Natural killer cell treated with Interleukin-12 subunit alpha and Interleukin-12 subunit beta and Interleukin-15 and Interleukin-18, amount 100 ng/mL, for 72 hours (primary cell): ENCODE results near the gene KIF27. TPM values are rescaled to one million over a fixed set of nuclear protein-coding genes. Genes with fewer than 3 reads are reported as not detected.
"Not testable (repeated sequence)": the region's sequence is repeated elsewhere in the genome, so short reads cannot be mapped to it uniquely, and the experiment has no call there.

Experiments
- ATAC-seq, 2 donors: fragments of 150-1000 bp; cut with Tn5 transposase in 1 of 2; sonication (Bioruptor Pico), chemical (Tn5 transposase) in 1 of 2; 2 replicates each; pipeline ENCODE4 v1.10.0; 2021
- DNase-seq: peaks from one replicate; pipeline ENCODE4 v3.0.0; 2022; ENCODE audit warnings: low spot score
- H3K27ac Mint-ChIP-seq, 2 donors: 1 replicate in 1 of 2; 2 replicates in 1 of 2; pipeline ENCODE4 v1.8.0; 2022; ENCODE audit warnings: mixed read lengths in 2 of 2, mild to moderate bottlenecking in 1 of 2, moderate library complexity in 1 of 2
- H3K27me3 Mint-ChIP-seq, 2 donors: 1 replicate in 1 of 2; 2 replicates in 1 of 2; pipeline ENCODE4 v1.8.0; 2022; ENCODE audit warnings: mixed read lengths in 2 of 2
- H3K36me3 Mint-ChIP-seq: one replicate; pipeline ENCODE4 v1.8.0; 2022; ENCODE audit warnings: mixed read lengths
- H3K4me1 Mint-ChIP-seq, 2 donors: 1 replicate in 1 of 2; 2 replicates in 1 of 2; pipeline ENCODE4 v1.8.0; 2022; ENCODE audit warnings: low read depth in 2 of 2, mixed read lengths in 2 of 2, mild to moderate bottlenecking in 1 of 2
- H3K4me3 Mint-ChIP-seq: one replicate; pipeline ENCODE4 v1.8.0; 2022; ENCODE audit warnings: mixed read lengths
- H3K9me3 Mint-ChIP-seq: 2 replicates; pipeline ENCODE4 v1.8.0; 2022; ENCODE audit warnings: mixed read lengths
- total RNA-seq, 2 donors: library from RNA; stranded (reverse); gene quantifications; one replicate each; pipeline ENCODE4 v1.2.3, GENCODE V29; 2022

The KIF27 gene
- total RNA-seq, 2 donors from 2014 or later, result 2.6 to 4.0 TPM

DNA sequence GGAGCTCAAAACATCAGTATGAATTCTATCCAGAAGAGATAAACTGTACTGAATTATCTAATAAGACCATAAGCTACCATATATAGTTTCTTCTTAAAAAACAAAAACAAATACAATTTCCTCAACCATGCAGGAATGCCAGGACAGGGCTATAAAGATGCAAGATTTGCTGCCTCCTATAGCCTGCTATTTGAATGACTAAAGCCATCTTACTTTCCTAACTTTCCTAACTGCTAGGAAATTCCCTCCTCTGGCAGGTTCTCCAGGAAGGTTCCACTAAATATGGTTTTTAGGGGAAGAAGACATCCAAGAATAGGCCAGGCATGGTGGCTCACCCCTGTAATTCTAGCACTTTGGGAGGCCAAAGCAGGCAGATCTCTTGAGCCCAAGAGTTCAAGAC lies 15.1 kb downstream of the KIF27 start:
- H3K36me3 Mint-ChIP-seq, result no peaks in the 10 kb centered on the region
- H3K9me3 Mint-ChIP-seq, result no peaks in the 10 kb centered on the region
- H3K4me1 Mint-ChIP-seq, result no peaks in the 10 kb centered on the region
- ATAC-seq (no peak), DNase-seq (no peak)
- no peak overlapping the region for H3K27ac Mint-ChIP-seq
- no peaks in the 10 kb centered on the region for H3K27me3 Mint-ChIP-seq
- H3K4me3 Mint-ChIP-seq, result no peak overlapping the region

DNA sequence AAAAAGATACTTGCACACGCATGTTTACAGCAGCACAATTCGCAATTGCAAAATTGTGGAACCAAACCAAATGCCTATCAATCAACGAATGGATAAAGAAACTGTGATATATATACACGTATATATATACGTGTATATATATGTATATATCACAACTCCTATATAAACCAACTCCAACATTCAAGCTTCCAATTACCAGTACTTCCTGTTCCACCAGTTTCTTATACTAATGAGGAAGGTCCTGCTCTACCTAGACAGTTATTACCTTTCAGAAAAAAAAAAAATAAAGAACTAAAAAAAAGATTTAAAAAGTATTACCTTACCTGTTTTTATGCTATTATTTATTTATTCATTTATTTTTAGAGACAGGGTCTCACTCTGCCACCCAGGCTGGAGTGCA lies 20.6 kb downstream of the KIF27 start:
- ATAC-seq, H3K4me3 Mint-ChIP-seq: not testable (repeated sequence)

DNA sequence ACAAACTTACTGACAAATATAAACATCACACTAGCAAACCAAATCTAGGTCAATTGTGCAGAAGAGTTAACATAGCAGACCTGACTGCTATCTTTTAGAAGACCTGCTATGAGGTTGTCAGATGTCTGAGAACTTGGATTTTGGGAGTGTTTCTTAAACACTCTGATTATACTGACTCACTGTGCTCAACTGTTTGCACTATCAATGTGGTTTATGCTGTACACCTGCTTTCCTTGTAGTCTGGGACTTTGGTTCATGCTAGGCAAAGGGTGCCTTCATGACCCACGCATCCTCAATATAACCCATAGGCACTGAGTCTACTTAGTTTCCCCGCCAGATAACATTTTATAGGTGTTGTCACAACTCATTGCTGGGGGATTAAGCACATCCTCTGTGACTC lies 26.9 kb downstream of the KIF27 start:
- DNase-seq, H3K27ac Mint-ChIP-seq, H3K4me3 Mint-ChIP-seq, H3K36me3 Mint-ChIP-seq, H3K27me3 Mint-ChIP-seq, H3K4me1 Mint-ChIP-seq, H3K9me3 Mint-ChIP-seq, ATAC-seq: not testable (repeated sequence)

More for the DNA sequence above, 20.6 kb downstream of the KIF27 start:
- H3K9me3 Mint-ChIP-seq, DNase-seq, H3K27me3 Mint-ChIP-seq, H3K36me3 Mint-ChIP-seq, H3K4me1 Mint-ChIP-seq, H3K27ac Mint-ChIP-seq: not testable (repeated sequence)

GRCh38 chr9:83886498-83886897 lies 34.7 kb downstream of the KIF27 start:
- not testable (repeated sequence) for ATAC-seq, H3K36me3 Mint-ChIP-seq, H3K4me3 Mint-ChIP-seq, DNase-seq, H3K27me3 Mint-ChIP-seq, H3K9me3 Mint-ChIP-seq, H3K27ac Mint-ChIP-seq, H3K4me1 Mint-ChIP-seq

- H3K4me3 Mint-ChIP-seq, H3K4me1 Mint-ChIP-seq, ATAC-seq, DNase-seq, H3K27ac Mint-ChIP-seq, H3K36me3 Mint-ChIP-seq, H3K9me3 Mint-ChIP-seq, H3K27me3 Mint-ChIP-seq: not testable (repeated sequence)
Observed at GRCh38 chr9:83885559-83886240, 35.5 kb downstream of the KIF27 start.

- not testable (repeated sequence) for H3K4me3 Mint-ChIP-seq, H3K36me3 Mint-ChIP-seq, ATAC-seq, H3K27ac Mint-ChIP-seq, H3K27me3 Mint-ChIP-seq, H3K9me3 Mint-ChIP-seq, DNase-seq, H3K4me1 Mint-ChIP-seq
Observed at GRCh38 chr9:83881687-83882408, 39.4 kb downstream of the KIF27 start.

DNA sequence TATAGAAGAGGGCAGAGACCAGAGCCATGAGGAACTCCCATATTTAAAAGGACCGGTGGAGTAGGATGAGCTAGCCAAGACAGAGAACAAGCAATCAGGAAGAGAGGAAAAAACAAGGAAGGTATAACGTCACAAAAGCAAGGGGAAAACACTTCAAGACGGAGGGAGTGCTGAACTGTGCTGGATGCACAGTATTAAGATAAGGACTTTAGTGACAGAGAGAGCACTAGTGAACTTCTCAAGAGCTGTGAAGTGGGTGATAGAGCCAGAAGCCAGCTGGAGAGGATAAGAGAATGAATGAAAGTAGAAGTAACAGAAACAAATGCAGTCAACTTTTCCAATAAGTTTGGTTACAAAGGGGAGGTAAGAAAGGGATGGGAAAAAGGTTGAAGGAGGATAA lies 45.7 kb downstream of the KIF27 start:
- H3K27ac Mint-ChIP-seq, DNase-seq, H3K36me3 Mint-ChIP-seq, H3K27me3 Mint-ChIP-seq, H3K9me3 Mint-ChIP-seq, H3K4me3 Mint-ChIP-seq, H3K4me1 Mint-ChIP-seq, ATAC-seq: not testable (repeated sequence)

DNA sequence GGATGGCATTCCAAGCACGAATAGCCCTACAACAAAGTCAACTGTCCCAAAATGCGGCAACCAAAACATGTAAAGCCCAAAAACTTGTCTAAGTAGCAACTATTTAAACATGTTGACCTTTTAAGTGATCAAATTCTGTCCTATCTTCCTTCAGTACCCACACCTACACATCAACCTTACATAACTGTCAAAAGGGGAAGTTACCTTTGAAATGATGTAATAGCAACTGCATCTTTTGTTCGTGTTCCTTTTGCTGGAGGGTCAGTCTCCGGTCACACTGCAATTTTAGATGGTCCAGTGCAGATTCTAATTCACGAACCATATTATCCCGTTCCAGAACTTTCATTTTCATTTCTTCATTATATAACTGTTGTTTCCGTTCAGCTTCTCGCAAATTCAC lies 71.3 kb downstream of the KIF27 start:
- not testable (repeated sequence) for ATAC-seq, DNase-seq, H3K4me3 Mint-ChIP-seq, H3K4me1 Mint-ChIP-seq, H3K9me3 Mint-ChIP-seq, H3K36me3 Mint-ChIP-seq, H3K27ac Mint-ChIP-seq, H3K27me3 Mint-ChIP-seq

GRCh38 chr9:83837070-83837643 lies 84.1 kb downstream of the KIF27 start:
- H3K27me3 Mint-ChIP-seq, H3K36me3 Mint-ChIP-seq: not testable (repeated sequence)

GRCh38 chr9:83830426-83831071 lies 90.7 kb downstream of the KIF27 start:
- H3K4me1 Mint-ChIP-seq, ATAC-seq, H3K9me3 Mint-ChIP-seq, H3K27me3 Mint-ChIP-seq, H3K4me3 Mint-ChIP-seq, H3K36me3 Mint-ChIP-seq, DNase-seq, H3K27ac Mint-ChIP-seq: not testable (repeated sequence)

More at GRCh38 chr9:83837070-83837643, 84.1 kb downstream of the KIF27 start:
- not testable (repeated sequence) for ATAC-seq, H3K4me3 Mint-ChIP-seq, H3K4me1 Mint-ChIP-seq, H3K27ac Mint-ChIP-seq, H3K9me3 Mint-ChIP-seq, DNase-seq

- ATAC-seq, H3K36me3 Mint-ChIP-seq, H3K9me3 Mint-ChIP-seq, H3K4me3 Mint-ChIP-seq, H3K27me3 Mint-ChIP-seq, DNase-seq, H3K4me1 Mint-ChIP-seq, H3K27ac Mint-ChIP-seq: not testable (repeated sequence)
Observed at GRCh38 chr9:83824986-83825623, 96.1 kb downstream of the KIF27 start.

- peak; percentile 94 to 95 for ATAC-seq
- H3K4me1 Mint-ChIP-seq, H3K9me3 Mint-ChIP-seq, H3K36me3 Mint-ChIP-seq, H3K27me3 Mint-ChIP-seq: not testable (repeated sequence)
- Mint-ChIP-seq H3K27ac (peak within 1 kb of the TSS; percentile 75 to 78), H3K4me3 (peak within 1 kb of the TSS; percentile 95)
- DNase-seq, result peak; percentile 89
Observed at GRCh38 chr9:83817356-83818278, 103.6 kb downstream of the KIF27 start, which contains the start of gene GKAP1. Gene GKAP1, minus strand, starts transcription at chr9:83817769. Its CDS starts 11,252 bp downstream, at chr9:83806517.

GRCh38 chr9:83817011-83817355 lies 104.2 kb downstream of the KIF27 start:
- H3K36me3 Mint-ChIP-seq, H3K9me3 Mint-ChIP-seq, ATAC-seq, H3K27me3 Mint-ChIP-seq, H3K4me1 Mint-ChIP-seq, DNase-seq: not testable (repeated sequence)
- peak overlapping the region; percentile 75 to 78 for H3K27ac Mint-ChIP-seq
- peak overlapping the region; percentile 95 for H3K4me3 Mint-ChIP-seq
